GM23338 (cell line): ENCODE results near the gene KNTC1. TPM values are rescaled to one million over a fixed set of nuclear protein-coding genes. Genes with fewer than 3 reads are reported as not detected.
"Not testable (repeated sequence)": the region's sequence is repeated elsewhere in the genome, so short reads cannot be mapped to it uniquely, and the experiment has no call there.

Source experiments
- ATAC-seq: fragments of 200-7000 bp; cut with Tn5 transposase; 3 replicates; pipeline ENCODE4 v1.9.1; 2020
- DNase-seq: peaks from one replicate; pipeline ENCODE4 v3.0.0-alpha.2; 2015; ENCODE audit warnings: low spot score
- H2AFZ ChIP-seq: fragments of 200-600 bp; sonication (generic); 2 replicates; pipeline ENCODE4 v1.8.0; 2016; ENCODE audit warnings: antibody characterized with exemption, mild to moderate bottlenecking, moderate library complexity
- H3F3A ChIP-seq: fragments of 200-600 bp; sonication (generic); replicated peaks from 2 replicates; pipeline ENCODE4 v1.8.0; 2017; ENCODE audit warnings: antibody characterized with exemption, mixed run types, low read depth
- H3K27ac ChIP-seq: fragments of 200-600 bp; sonication (generic); 2 replicates; pipeline ENCODE4 v1.6.1; 2016; ENCODE audit warnings: low read depth
- H3K27me3 ChIP-seq: fragments of 200-600 bp; sonication (generic); 2 replicates; pipeline ENCODE4 v1.8.0; 2016; ENCODE audit warnings: mild to moderate bottlenecking, mixed run types, moderate library complexity; ENCODE audit not compliant: insufficient read depth
- H3K36me3 ChIP-seq: fragments of 200-600 bp; sonication (generic); 2 replicates; pipeline ENCODE4 v1.8.0; 2016; ENCODE audit warnings: mild to moderate bottlenecking; ENCODE audit not compliant: insufficient read depth
- H3K4me1 ChIP-seq: fragments of 200-600 bp; sonication (generic); 2 replicates; pipeline ENCODE4 v1.8.0; 2016; ENCODE audit warnings: mild to moderate bottlenecking, moderate library complexity; ENCODE audit not compliant: insufficient read depth
- H3K4me2 ChIP-seq: fragments of 200-600 bp; sonication (generic); 2 replicates; pipeline ENCODE4 v1.7.1; 2017; ENCODE audit warnings: mixed run types
- H3K4me3 ChIP-seq: fragments of 200-600 bp; sonication (generic); 2 replicates; pipeline ENCODE4 v1.6.1; 2016; ENCODE audit warnings: mixed run types
- H3K79me2 ChIP-seq: fragments of 200-600 bp; sonication (generic); replicated peaks from 2 replicates; pipeline ENCODE4 v1.8.0; 2017; ENCODE audit warnings: mild to moderate bottlenecking; ENCODE audit not compliant: insufficient read depth
- H3K9me2 ChIP-seq: fragments of 200-600 bp; sonication (generic); 2 replicates; pipeline ENCODE4 v1.8.0; 2017; ENCODE audit not compliant: insufficient read depth
- H4K20me1 ChIP-seq: fragments of 200-600 bp; sonication (generic); replicated peaks from 2 replicates; pipeline ENCODE4 v1.8.0; 2017; ENCODE audit warnings: mild to moderate bottlenecking; ENCODE audit not compliant: insufficient read depth
- H3K27ac Mint-ChIP-seq: 2 replicates; pipeline ENCODE4 v1.8.0; 2020; ENCODE audit warnings: inconsistent platforms, mild to moderate bottlenecking, moderate library complexity, mixed read lengths
- H3K27me3 Mint-ChIP-seq: 3 replicates; pipeline ENCODE4 v1.8.0; 2022; ENCODE audit warnings: low read depth, mild to moderate bottlenecking, moderate library complexity, mixed read lengths, inconsistent platforms; ENCODE audit not compliant: insufficient read depth, poor library complexity
- H3K36me3 Mint-ChIP-seq: 3 replicates; pipeline ENCODE4 v1.8.0; 2021; ENCODE audit warnings: low read depth, mild to moderate bottlenecking, inconsistent platforms, moderate library complexity, mixed read lengths
- H3K4me1 Mint-ChIP-seq: 3 replicates; pipeline ENCODE4 v1.8.0; 2020; ENCODE audit warnings: mild to moderate bottlenecking, inconsistent platforms, mixed read lengths
- H3K4me3 Mint-ChIP-seq: 3 replicates; pipeline ENCODE4 v1.8.0; 2021; ENCODE audit warnings: moderate library complexity, mild to moderate bottlenecking, inconsistent platforms, mixed read lengths
- H3K9me3 Mint-ChIP-seq: 3 replicates; pipeline ENCODE4 v1.8.0; 2020; ENCODE audit warnings: moderate library complexity, mild to moderate bottlenecking, inconsistent platforms, mixed read lengths
- CREB1 ChIP-seq: fragments of 250-450 bp; sonication (Bioruptor Pico); IDR thresholded peaks from 2 replicates; pipeline ENCODE4 v1.5.0; 2020; ENCODE audit warnings: low read depth, mild to moderate bottlenecking, moderate library complexity
- POLR2AphosphoS5 ChIP-seq: IDR thresholded peaks from 2 replicates; pipeline ENCODE4 v1.6.1; 2016; ENCODE audit warnings: antibody characterized with exemption, low read depth
- STAT1 ChIP-seq: IDR thresholded peaks from one replicate; pipeline ENCODE4 v1.6.1; 2016; ENCODE audit warnings: antibody characterized with exemption; ENCODE audit not compliant: unreplicated experiment
- ZNF114 ChIP-seq: fragments of 250-450 bp; sonication (Bioruptor Pico); IDR thresholded peaks from 2 replicates; pipeline ENCODE4 v1.5.0; 2020; ENCODE audit warnings: mild to moderate bottlenecking, moderate library complexity
- ZNF331 ChIP-seq: fragments of 250-450 bp; sonication (Bioruptor Pico); IDR thresholded peaks from 2 replicates; pipeline ENCODE4 v1.5.0; 2020; ENCODE audit warnings: low read depth, mild to moderate bottlenecking, moderate library complexity
- polyA plus RNA-seq: library from polyadenylated mRNA; unstranded; fragments of >200 nt; fragmentation: Nextera tagmentation; extraction: Ambion mirVana; gene quantifications from 2 replicates; pipeline ENCODE4 v1.2.1, GENCODE V29; 2016
- total RNA-seq: library from RNA; depleted of rRNA; stranded (reverse); fragments of >200 nt; shearing (Covaris generic); gene quantifications from 2 replicates; pipeline ENCODE4 v1.2.3, GENCODE V29; 2014
- TF ChIP-seq, protein P1 (sequence below): fragments of 250-450 bp; sonication (Bioruptor Pico); IDR thresholded peaks from 2 replicates; pipeline ENCODE4 v1.5.0; 2020; ENCODE audit warnings: mild to moderate bottlenecking, moderate library complexity

The KNTC1 gene
- total and polyA plus RNA-seq, 2 experiments from 2014 or later: 55.2 to 98.0 TPM

DNA sequence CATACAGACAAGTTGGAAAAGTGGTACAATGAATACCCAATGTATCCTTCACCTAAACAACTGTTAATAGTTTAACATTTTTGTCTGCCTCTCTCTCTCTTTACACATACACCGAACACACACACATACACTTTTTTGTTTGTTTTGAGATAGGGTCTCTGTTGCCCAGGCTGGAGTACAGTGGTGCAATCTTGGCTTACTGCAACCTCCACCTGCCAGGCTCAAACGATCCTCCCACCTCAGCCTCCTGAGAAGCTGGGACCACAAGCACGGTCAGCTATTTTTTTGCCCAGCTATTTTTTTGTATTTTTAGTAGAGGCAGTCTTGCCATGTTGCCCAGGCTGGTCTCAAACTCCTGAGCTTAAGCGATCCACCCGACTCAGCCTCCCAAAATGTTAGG is 43.1 kb upstream of the KNTC1 start (continued):
- TF ChIP-seq, protein P1, sequence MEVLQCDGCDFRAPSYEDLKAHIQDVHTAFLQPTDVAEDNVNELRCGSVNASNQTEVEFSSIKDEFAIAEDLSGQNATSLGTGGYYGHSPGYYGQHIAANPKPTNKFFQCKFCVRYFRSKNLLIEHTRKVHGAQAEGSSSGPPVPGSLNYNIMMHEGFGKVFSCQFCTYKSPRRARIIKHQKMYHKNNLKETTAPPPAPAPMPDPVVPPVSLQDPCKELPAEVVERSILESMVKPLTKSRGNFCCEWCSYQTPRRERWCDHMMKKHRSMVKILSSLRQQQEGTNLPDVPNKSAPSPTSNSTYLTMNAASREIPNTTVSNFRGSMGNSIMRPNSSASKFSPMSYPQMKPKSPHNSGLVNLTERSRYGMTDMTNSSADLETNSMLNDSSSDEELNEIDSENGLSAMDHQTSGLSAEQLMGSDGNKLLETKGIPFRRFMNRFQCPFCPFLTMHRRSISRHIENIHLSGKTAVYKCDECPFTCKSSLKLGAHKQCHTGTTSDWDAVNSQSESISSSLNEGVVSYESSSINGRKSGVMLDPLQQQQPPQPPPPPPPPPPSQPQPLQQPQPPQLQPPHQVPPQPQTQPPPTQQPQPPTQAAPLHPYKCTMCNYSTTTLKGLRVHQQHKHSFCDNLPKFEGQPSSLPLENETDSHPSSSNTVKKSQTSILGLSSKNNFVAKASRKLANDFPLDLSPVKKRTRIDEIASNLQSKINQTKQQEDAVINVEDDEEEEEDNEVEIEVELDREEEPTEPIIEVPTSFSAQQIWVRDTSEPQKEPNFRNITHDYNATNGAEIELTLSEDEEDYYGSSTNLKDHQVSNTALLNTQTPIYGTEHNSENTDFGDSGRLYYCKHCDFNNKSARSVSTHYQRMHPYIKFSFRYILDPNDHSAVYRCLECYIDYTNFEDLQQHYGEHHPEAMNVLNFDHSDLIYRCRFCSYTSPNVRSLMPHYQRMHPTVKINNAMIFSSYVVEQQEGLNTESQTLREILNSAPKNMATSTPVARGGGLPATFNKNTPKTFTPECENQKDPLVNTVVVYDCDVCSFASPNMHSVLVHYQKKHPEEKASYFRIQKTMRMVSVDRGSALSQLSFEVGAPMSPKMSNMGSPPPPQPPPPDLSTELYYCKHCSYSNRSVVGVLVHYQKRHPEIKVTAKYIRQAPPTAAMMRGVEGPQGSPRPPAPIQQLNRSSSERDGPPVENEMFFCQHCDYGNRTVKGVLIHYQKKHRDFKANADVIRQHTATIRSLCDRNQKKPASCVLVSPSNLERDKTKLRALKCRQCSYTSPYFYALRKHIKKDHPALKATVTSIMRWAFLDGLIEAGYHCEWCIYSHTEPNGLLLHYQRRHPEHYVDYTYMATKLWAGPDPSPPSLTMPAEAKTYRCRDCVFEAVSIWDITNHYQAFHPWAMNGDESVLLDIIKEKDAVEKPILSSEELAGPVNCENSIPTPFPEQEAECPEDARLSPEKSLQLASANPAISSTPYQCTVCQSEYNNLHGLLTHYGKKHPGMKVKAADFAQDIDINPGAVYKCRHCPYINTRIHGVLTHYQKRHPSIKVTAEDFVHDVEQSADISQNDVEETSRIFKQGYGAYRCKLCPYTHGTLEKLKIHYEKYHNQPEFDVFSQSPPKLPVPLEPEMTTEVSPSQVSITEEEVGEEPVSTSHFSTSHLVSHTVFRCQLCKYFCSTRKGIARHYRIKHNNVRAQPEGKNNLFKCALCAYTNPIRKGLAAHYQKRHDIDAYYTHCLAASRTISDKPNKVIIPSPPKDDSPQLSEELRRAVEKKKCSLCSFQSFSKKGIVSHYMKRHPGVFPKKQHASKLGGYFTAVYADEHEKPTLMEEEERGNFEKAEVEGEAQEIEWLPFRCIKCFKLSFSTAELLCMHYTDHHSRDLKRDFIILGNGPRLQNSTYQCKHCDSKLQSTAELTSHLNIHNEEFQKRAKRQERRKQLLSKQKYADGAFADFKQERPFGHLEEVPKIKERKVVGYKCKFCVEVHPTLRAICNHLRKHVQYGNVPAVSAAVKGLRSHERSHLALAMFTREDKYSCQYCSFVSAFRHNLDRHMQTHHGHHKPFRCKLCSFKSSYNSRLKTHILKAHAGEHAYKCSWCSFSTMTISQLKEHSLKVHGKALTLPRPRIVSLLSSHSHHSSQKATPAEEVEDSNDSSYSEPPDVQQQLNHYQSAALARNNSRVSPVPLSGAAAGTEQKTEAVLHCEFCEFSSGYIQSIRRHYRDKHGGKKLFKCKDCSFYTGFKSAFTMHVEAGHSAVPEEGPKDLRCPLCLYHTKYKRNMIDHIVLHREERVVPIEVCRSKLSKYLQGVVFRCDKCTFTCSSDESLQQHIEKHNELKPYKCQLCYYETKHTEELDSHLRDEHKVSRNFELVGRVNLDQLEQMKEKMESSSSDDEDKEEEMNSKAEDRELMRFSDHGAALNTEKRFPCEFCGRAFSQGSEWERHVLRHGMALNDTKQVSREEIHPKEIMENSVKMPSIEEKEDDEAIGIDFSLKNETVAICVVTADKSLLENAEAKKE (CRISPR knock-in tag): no peak
- no peak for TF ChIP-seq POLR2AphosphoS5
- TF ChIP-seq ZNF331 (CRISPR knock-in tag): no peak
- no peak for TF ChIP-seq CREB1 (CRISPR knock-in tag)
- no peak for TF ChIP-seq STAT1
- no peak for TF ChIP-seq ZNF114 (CRISPR knock-in tag)

DNA sequence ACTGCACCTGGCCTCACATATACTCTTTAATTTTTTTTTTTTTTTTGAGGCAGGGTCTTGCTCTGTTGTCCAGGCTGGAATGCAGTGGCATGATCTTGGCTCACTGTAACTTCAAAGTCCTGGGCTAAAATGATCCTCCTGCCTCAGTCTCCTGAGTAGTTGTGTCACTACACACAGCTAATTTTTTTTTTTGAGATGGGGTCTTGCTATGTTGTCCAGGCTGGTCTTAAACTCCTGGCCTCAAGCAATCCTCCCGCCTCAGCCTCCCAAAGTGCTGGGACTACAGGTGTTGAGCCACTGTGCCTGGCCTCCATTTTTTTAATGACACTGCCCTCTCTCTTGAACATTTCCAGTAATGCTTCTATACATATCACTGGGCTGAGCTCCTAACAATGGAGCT is 42.7 kb upstream of the KNTC1 start:
- ATAC-seq, H3K4me3 Mint-ChIP-seq, H3K4me3 ChIP-seq, H3K27me3 Mint-ChIP-seq, DNase-seq, H3K4me2 ChIP-seq, H3K4me1 Mint-ChIP-seq, H3F3A ChIP-seq, H3K9me3 Mint-ChIP-seq, H2AFZ ChIP-seq, H3K27ac ChIP-seq, H3K79me2 ChIP-seq, H3K9me2 ChIP-seq, H3K4me1 ChIP-seq, H3K27me3 ChIP-seq, H3K27ac Mint-ChIP-seq: not testable (repeated sequence)
- Histone ChIP-seq H4K20me1 (peaks cover 13% of the 10 kb centered on the region; the same call in 1 of the 2 replicates), H3K36me3 (peaks cover 76% of the 10 kb centered on the region)
- H3K36me3 Mint-ChIP-seq: peaks cover 78% of the 10 kb centered on the region

DNA sequence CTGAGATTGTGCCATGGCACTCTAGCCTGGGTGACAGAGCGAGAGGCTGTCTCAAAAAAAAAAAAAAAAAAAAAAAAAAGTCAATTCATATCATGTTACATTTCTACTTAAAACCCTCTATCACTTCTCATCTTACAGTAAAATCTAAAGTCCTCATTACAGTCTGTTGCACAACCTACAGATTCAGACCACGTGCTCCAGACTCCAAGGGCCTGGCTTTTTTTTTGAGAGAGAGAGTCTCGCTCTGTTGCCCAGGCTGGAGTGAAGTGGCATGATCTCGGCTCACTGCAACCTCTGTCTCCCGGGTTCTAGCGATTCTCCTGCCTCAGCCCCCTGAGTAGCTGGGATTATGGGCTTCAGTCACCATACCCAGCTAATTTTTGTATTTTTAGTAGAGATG is 40.7 kb upstream of the KNTC1 start:
- not testable (repeated sequence) for H3K4me1 Mint-ChIP-seq

More for the DNA sequence above, 40.7 kb upstream of the KNTC1 start:
- H3K27ac Mint-ChIP-seq, H4K20me1 ChIP-seq, H3K9me3 Mint-ChIP-seq, H3K27ac ChIP-seq, H3K4me1 ChIP-seq, H3K79me2 ChIP-seq, H3K9me2 ChIP-seq, H3K4me3 Mint-ChIP-seq, ATAC-seq, H3K27me3 ChIP-seq, DNase-seq, H2AFZ ChIP-seq, H3K27me3 Mint-ChIP-seq, H3K4me2 ChIP-seq, H3K4me3 ChIP-seq, H3F3A ChIP-seq: not testable (repeated sequence)
- H3K36me3 Mint-ChIP-seq: peaks cover 79% of the 10 kb centered on the region
- H3K36me3 ChIP-seq: peaks cover 73% of the 10 kb centered on the region
